Peyer's patch (tissue), 4 donors: Measurements from ENCODE around the gene MEIS1.

Source experiments
- CTCF ChIP-seq, 6 experiments: fragments of 450-650 bp in 4 of 6; fragments of 200-600 bp in 2 of 6; sonication (generic) in 1 of 6; IDR thresholded peaks; one replicate each; pipeline ENCODE4 v1.5.1; 2017 to 2019; ENCODE audit warnings: antibody characterized with exemption in 6 of 6, mild to moderate bottlenecking in 3 of 6, moderate library complexity in 1 of 6
- POLR2A ChIP-seq, 2 donors: fragments of 450-650 bp; IDR thresholded peaks; one replicate each; pipeline ENCODE4 v1.5.1; 2017; ENCODE audit warnings: antibody characterized with exemption in 2 of 2, mild to moderate bottlenecking in 2 of 2, moderate library complexity in 2 of 2

- TF ChIP-seq CTCF (IDR thresholded peaks at IDR 0.05): no peak
- TF ChIP-seq POLR2A (IDR thresholded peaks at IDR 0.05): no peak
Observed at GRCh38 chr2:66519264-66519843, 84.4 kb downstream of the MEIS1 start.
